ENCODE data around the gene NRG4.

Gene NRG4

DNA sequence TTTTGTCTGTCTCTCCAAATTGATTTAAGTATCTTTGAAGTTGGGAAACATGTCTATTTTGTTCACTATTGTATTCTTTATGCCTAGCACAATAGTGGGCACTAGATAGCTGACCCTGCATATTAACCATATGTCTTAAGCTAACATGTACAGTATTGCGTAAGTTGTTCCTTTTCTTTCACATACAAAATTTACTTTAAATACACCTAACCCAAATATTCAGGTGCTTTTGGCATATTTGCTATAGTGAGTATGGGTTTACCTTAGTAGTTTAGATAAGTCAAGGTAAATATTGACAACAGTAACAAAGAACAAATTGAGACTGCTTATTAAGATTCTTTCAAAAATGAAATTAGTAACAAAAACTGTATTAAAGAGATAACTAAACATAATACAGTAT lies 50.9 kb downstream of the NRG4 start:
- TF ChIP-seq, protein P1, sequence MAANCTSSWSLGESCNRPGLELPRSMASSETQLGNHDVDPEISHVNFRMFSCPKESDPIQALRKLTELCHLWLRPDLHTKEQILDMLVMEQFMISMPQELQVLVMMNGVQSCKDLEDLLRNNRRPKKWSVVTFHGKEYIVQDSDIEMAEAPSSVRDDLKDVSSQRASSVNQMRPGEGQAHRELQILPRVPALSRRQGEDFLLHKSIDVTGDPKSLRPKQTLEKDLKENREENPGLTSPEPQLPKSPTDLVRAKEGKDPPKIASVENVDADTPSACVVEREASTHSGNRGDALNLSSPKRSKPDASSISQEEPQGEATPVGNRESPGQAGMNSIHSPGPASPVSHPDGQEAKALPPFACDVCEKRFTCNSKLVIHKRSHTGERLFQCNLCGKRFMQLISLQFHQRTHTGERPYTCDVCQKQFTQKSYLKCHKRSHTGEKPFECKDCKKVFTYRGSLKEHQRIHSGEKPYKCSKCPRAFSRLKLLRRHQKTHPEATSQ (tag by site-specific recombination; IDR thresholded peaks at IDR 0.05): no peak
- TF ChIP-seq HOXC10 (CRISPR knock-in tag; IDR thresholded peaks at IDR 0.05) (no peak), ZNF248 (tag by site-specific recombination; IDR thresholded peaks at IDR 0.05) (no peak)
- TF ChIP-seq, protein P2, sequence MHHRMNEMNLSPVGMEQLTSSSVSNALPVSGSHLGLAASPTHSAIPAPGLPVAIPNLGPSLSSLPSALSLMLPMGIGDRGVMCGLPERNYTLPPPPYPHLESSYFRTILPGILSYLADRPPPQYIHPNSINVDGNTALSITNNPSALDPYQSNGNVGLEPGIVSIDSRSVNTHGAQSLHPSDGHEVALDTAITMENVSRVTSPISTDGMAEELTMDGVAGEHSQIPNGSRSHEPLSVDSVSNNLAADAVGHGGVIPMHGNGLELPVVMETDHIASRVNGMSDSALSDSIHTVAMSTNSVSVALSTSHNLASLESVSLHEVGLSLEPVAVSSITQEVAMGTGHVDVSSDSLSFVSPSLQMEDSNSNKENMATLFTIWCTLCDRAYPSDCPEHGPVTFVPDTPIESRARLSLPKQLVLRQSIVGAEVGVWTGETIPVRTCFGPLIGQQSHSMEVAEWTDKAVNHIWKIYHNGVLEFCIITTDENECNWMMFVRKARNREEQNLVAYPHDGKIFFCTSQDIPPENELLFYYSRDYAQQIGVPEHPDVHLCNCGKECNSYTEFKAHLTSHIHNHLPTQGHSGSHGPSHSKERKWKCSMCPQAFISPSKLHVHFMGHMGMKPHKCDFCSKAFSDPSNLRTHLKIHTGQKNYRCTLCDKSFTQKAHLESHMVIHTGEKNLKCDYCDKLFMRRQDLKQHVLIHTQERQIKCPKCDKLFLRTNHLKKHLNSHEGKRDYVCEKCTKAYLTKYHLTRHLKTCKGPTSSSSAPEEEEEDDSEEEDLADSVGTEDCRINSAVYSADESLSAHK (tag by site-specific recombination; IDR thresholded peaks at IDR 0.05): no peak
- no peak overlapping the region for H3K27ac ChIP-seq (ENCODE audit: extremely low read depth, low read depth, low read length)

DNA sequence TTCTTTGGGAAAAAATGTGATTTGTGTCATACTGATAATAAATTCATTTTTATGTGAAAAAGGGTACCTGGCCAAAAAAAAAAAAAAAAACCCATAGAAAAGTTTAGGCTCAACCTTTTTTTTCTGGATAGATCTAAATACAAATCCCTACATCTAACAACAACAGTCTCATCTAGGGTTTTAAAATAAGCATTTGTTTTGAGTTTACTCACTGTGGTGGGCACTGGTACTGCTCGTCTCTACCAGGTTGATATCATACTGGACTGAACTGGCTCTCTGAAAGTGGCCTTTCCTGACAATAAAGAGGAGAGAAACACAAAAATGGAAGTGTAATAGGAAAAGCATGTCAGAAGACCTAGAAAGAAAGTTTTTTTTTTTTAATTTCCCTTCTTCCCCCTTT lies 56.5 kb downstream of the NRG4 start:
- Histone ChIP-seq H3K4me1 (ENCODE audit: control insufficient read depth, insufficient read depth, low read length) (no peaks in the 10 kb centered on the region), H3K9me3 (ENCODE audit: control insufficient read depth, insufficient read depth, low read depth, low read length) (no peaks in the 10 kb centered on the region), H3K4me3 (ENCODE audit: low read depth, low read length) (no peak overlapping the region), H3K36me3 (ENCODE audit: control insufficient read depth in 2 of 2, insufficient read depth in 1 of 2, low read length in 2 of 2) (no peaks in the 10 kb centered on the region), H3K27ac (ENCODE audit: extremely low read depth, low read depth, low read length) (no peak overlapping the region)
- POLR2A ChIA-PET: no interaction called here
- CTCF ChIA-PET: interaction anchor here (0.6 kb wide), 1 partner anchor 32 kb away, joined by 3 read pairs; no protein-coding TSS in a partner anchor
- TF ChIP-seq ZNF335 (tag by site-specific recombination; conservative IDR thresholded peaks at IDR 0.05) (no peak), KLF16 (tag by site-specific recombination; IDR thresholded peaks at IDR 0.05) (no peak), ZNF560 (tag by site-specific recombination; IDR thresholded peaks at IDR 0.05; ENCODE audit: borderline replicate concordance) (no peak), ZBTB26 (tag by site-specific recombination; optimal IDR thresholded peaks at IDR 0.05) (no peak), ZNF521 (tag by site-specific recombination; IDR thresholded peaks at IDR 0.05) (no peak), INSM2 (tag by site-specific recombination; IDR thresholded peaks at IDR 0.05) (no peak), ZNF747 (tag by site-specific recombination; IDR thresholded peaks at IDR 0.05) (no peak), WT1 (tag by site-specific recombination; IDR thresholded peaks at IDR 0.05) (no peak), ZNF274 (IDR thresholded peaks at IDR 0.05; ENCODE audit: low read length) (no peak), ZNF274 (tag by site-specific recombination; IDR thresholded peaks at IDR 0.05; ENCODE audit: borderline replicate concordance) (no peak), ZNF600 (tag by site-specific recombination; IDR thresholded peaks at IDR 0.05) (no peak), ZNF544 (tag by site-specific recombination; IDR thresholded peaks at IDR 0.05) (no peak), FEZF1 (tag by site-specific recombination; IDR thresholded peaks at IDR 0.05) (no peak), HOXD13 (CRISPR knock-in tag; IDR thresholded peaks at IDR 0.05; ENCODE audit: borderline replicate concordance) (no peak), HOXA7 (CRISPR knock-in tag; IDR thresholded peaks at IDR 0.05; ENCODE audit: borderline replicate concordance) (no peak), CTCF (tag by site-specific recombination; IDR thresholded peaks at IDR 0.05) (no peak), ZNF248 (tag by site-specific recombination; IDR thresholded peaks at IDR 0.05) (no peak)
- TF ChIP-seq, protein P3, sequence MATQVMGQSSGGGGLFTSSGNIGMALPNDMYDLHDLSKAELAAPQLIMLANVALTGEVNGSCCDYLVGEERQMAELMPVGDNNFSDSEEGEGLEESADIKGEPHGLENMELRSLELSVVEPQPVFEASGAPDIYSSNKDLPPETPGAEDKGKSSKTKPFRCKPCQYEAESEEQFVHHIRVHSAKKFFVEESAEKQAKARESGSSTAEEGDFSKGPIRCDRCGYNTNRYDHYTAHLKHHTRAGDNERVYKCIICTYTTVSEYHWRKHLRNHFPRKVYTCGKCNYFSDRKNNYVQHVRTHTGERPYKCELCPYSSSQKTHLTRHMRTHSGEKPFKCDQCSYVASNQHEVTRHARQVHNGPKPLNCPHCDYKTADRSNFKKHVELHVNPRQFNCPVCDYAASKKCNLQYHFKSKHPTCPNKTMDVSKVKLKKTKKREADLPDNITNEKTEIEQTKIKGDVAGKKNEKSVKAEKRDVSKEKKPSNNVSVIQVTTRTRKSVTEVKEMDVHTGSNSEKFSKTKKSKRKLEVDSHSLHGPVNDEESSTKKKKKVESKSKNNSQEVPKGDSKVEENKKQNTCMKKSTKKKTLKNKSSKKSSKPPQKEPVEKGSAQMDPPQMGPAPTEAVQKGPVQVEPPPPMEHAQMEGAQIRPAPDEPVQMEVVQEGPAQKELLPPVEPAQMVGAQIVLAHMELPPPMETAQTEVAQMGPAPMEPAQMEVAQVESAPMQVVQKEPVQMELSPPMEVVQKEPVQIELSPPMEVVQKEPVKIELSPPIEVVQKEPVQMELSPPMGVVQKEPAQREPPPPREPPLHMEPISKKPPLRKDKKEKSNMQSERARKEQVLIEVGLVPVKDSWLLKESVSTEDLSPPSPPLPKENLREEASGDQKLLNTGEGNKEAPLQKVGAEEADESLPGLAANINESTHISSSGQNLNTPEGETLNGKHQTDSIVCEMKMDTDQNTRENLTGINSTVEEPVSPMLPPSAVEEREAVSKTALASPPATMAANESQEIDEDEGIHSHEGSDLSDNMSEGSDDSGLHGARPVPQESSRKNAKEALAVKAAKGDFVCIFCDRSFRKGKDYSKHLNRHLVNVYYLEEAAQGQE (tag by site-specific recombination; IDR thresholded peaks at IDR 0.05): no peak

More for the DNA sequence above, 50.9 kb downstream of the NRG4 start:
- CTCF ChIA-PET: no interaction called here
- POLR2A ChIA-PET: no interaction called here
- no peaks in the 10 kb centered on the region for H3K36me3 ChIP-seq (ENCODE audit: control insufficient read depth in 2 of 2, insufficient read depth in 1 of 2, low read length in 2 of 2)
- no peaks in the 10 kb centered on the region for H3K9me3 ChIP-seq (ENCODE audit: control insufficient read depth, insufficient read depth, low read depth, low read length)
- peaks cover 3% of the 10 kb centered on the region; the same call in 1 of the 2 replicates for H3K4me1 ChIP-seq (ENCODE audit: control insufficient read depth, insufficient read depth, low read length)
- H3K4me3 ChIP-seq (ENCODE audit: low read depth, low read length): no peak overlapping the region
